ENCODE data around the gene NCR2. TPM values are rescaled to one million over a fixed set of nuclear protein-coding genes. Genes with fewer than 3 reads are reported as not detected.

Gene NCR2
- total and polyA plus RNA-seq, 7 donors, result not detected

GRCh38 chr6:41318261-41318653 lies 17.2 kb upstream of the NCR2 start:
- intact Hi-C loops (cut with DNase I), result no loop called here

DNA sequence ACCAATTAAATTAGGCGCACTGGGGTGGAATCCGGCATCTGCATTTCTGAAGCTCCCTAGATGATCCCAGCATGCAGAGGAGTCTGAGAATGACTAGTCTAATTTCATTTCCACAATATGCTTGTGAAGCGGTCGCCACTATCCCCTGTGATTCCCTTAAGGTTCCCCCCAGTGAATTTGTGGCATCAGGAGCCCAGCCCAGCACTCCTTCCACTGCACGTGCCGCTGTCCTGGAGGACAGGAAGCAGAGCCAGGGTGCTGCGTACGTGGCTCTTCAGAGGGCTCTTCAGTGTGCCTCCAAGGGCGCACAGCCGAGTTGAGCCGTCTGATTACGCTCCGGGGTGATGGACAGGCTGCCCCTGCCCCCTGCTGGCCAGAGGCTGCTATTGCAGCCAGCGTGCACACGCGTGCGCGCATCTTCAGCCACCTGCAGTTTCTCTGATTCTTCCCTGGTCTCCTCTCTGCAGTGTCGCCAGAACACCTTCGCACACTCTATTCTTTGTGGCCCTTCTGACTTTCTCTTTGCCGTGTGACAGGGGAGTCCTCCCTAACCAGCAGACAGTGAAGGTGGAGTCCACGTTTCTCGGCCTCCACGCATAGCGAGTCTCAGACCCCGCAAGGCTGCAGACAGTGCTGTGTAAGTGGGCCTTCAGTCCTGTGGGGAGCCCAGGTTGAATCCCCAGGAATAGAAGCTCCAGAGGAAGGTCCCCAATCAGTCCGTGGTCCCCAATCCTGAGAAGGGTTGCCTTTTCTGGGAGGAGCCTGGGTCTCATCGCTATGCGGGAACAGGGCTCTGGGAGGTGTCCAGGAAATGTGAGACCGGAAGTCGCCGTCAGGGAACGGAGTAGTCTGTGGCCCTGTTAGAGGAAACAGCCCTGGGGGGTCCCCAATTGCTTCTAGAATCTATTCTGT lies 16.5 kb upstream of the NCR2 start:
- DNase-seq (peak; percentile 75 to 88), ATAC-seq (peak; percentile 96 to 99 (median 97))
- Histone ChIP-seq H3K9me3 (no peaks in the 10 kb centered on the region), H3K4me3 (peak overlapping the region; percentile 51), H3K36me3 (ENCODE audit: insufficient read depth in 1 of 2, low read depth in 1 of 2) (no peaks in the 10 kb centered on the region), H3K4me1 (peaks cover 3% of the 10 kb centered on the region), H3K27me3 (ENCODE audit: insufficient read depth in 3 of 3, low read length in 2 of 3) (peaks cover 0 to 15% (median 0%) of the 10 kb centered on the region in 3 donors), H3K27ac (no peak overlapping the region)
- intact Hi-C loops (cut with DNase I), result no loop called here
- TF ChIP-seq CTCF (IDR thresholded peaks at IDR 0.05), result peak; percentile 100
- 13 to 18% (median 17%) methylated on average over 32 to 33 of the region's 33 CpGs for WGBS, 3 donors

More at GRCh38 chr6:41318261-41318653, 17.2 kb upstream of the NCR2 start:
- peak in 2 of 4 donors; percentile 7 to 13 for ATAC-seq
- H3K4me3 ChIP-seq, result peak overlapping the region; percentile 51
- peaks cover 0 to 21% (median 0%) of the 10 kb centered on the region in 3 donors for H3K27me3 ChIP-seq (ENCODE audit: insufficient read depth in 3 of 3, low read length in 2 of 3)
- H3K4me1 ChIP-seq, result peaks cover 3% of the 10 kb centered on the region
- no peak for DNase-seq
- no peak overlapping the region for H3K27ac ChIP-seq
- H3K9me3 ChIP-seq, result no peaks in the 10 kb centered on the region
- no peaks in the 10 kb centered on the region for H3K36me3 ChIP-seq (ENCODE audit: insufficient read depth in 1 of 2, low read depth in 1 of 2)
- TF ChIP-seq CTCF (IDR thresholded peaks at IDR 0.05), result no peak
- WGBS, 3 donors, result 26 to 31% (median 27%) methylated on average over 9 of the region's 9 CpGs

- no peak for DNase-seq
- WGBS, 3 donors, result 78 to 91% (median 80%) methylated on average over 4 of the region's 4 CpGs
- Histone ChIP-seq H3K4me3 (no peak overlapping the region), H3K36me3 (ENCODE audit: insufficient read depth in 1 of 2, low read depth in 1 of 2) (no peaks in the 10 kb centered on the region), H3K27me3 (ENCODE audit: insufficient read depth in 3 of 3, low read length in 2 of 3) (peaks cover 3 to 23% (median 4%) of the 10 kb centered on the region in 3 donors), H3K9me3 (no peaks in the 10 kb centered on the region), H3K27ac (no peak overlapping the region), H3K4me1 (peaks cover 3% of the 10 kb centered on the region)
- intact Hi-C loops (cut with DNase I), result no loop called here
- ATAC-seq, result no peak
- no peak for TF ChIP-seq CTCF (IDR thresholded peaks at IDR 0.05)
These were observed 14.2 kb upstream of the NCR2 start for GRCh38 chr6:41321183-41321582.

GRCh38 chr6:41325446-41326066 lies 9.9 kb upstream of the NCR2 start:
- DNase-seq, result no peak
- intact Hi-C loops (cut with DNase I), result no loop called here
- no peak overlapping the region for H3K4me3 ChIP-seq

More at GRCh38 chr6:41325446-41326066, 9.9 kb upstream of the NCR2 start:
- Histone ChIP-seq H3K36me3 (ENCODE audit: insufficient read depth in 1 of 2, low read depth in 1 of 2) (no peaks in the 10 kb centered on the region), H3K9me3 (no peaks in the 10 kb centered on the region), H3K27ac (no peak overlapping the region), H3K4me1 (no peaks in the 10 kb centered on the region), H3K27me3 (ENCODE audit: insufficient read depth in 3 of 3, low read length in 2 of 3) (peaks cover 6 to 26% (median 10%) of the 10 kb centered on the region in 3 donors)
- WGBS, 3 donors, result 46 to 49% (median 46%) methylated on average over 4 of the region's 4 CpGs
- ATAC-seq, result no peak
- no peak for TF ChIP-seq CTCF (IDR thresholded peaks at IDR 0.05)
